CD4-positive, alpha-beta T cell treated with Interleukin-4 for 4 hours (primary cell): ENCODE data around the gene NACC1.

Experiments
- DNase-seq: peaks from one replicate; pipeline ENCODE4 v3.0.0-alpha.2; 2020

Gene NACC1

DNA sequence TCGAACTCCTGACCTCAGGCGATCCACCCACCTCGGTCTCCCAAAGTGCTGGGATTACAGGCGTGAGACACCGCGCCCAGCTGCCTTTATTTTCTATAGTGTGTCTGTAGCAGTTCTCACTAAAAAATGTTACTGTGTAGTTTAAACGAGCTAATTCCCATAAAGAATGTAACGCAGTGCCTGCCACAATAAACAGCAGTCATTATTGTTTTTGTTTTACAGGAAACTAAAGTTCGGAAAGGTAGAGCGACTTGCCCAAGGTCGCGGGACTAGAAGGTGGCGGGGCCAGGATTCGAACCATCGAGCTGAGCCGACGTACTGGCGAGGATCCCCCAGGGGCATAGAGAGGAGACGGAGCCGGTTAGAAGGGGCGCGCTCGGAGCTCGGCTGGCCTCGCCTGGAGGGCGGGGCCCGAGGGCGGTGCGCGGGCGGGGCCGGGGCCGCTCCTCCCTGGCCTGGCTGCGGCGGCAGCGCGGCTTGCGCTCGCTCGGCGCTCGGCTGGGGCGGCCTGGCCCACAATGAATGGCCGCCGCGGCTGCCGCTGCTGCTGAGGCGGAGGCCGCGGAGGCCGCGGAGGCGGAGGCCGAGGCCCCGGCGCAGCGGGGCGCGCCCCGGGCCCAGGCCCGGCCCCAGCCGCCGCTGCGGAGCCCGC is at the start of gene NACC1:
Gene NACC1, plus strand, starts transcription at position 493 of the 652 bp plus-strand sequence. CDS start 16,944 bp downstream, outside the sequence.
- peak; percentile 89 for DNase-seq

DNA sequence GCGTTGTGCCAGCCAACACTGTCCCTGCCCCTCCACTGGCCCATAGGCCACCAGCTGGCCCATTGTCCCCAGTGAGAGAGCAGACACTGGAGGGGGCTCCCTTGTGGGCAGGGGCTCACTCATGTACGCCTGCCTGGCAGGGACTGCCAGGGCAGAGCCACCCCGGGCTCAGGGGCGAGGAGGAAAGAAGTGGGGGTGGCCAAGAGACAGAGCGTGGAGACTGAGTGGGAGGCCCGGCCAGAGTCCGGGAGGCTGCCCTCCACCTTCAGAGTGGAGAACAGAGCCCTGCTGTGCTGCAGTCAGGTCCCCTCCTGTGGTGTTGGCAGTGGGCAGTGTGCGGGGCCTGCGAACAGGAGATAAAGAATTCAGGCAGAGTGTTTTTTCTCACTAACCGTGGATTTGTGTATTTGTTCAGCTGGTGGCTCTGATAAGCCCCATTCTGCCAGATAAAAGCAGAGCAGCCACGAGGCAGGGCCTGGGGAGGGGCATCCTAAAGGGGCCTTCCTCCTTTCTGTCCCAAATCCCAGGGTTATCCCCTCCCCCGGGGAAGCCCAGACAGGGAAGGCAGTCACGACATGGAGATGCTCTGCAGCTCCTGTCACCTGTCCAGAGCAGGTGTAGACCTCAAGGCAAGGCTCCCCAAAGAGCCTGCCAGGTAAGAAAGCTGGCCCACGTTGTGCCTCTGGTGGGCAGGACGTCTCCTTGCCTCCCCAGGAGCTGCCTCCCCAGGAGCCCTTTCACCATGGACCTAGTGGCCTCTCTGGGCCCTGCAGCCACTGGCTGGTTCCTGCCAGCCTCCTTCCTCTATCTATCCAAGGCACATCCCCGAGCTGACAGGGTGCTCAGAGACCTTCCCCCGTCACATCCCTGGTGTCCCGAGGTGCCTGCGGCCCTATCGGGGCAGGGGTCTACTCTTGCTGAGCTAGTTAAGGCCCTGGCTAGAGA is 48.4 kb upstream of the NACC1 start:
- DNase-seq = no peak

DNA sequence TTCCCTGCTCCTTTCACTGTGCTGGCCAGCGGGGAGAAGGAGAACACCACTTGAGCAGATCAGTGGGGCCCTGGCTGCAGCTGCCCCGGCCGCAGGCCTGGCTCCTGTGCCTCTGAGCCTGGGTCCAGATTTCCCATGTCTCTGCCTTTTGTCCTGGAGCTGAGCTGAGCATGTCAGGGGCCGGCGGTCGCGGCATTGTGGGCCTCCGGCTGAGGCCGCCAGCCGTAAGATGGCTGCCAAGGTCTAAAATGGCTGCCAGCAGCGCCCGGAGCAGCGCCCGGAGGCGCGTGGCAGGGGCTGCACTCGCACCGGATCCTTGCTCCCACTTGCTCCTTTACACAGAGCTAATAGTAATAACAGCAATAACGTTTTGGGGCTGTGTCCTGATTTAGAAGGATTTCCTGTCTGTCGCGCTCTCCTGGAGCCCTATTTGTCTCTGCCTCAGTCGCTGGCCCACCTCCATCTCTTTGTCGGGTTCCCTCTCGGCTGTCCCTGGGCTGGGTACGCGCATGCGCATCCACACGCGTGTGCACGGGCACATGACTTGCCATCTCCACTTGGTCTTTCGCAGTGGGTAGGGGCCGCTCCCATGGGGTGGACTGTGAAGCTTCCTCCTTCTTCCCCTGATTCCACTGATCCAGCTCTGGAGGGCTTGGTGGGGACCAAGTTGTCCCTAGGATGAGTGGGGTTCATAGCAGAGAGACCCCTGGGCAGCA is 47.5 kb upstream of the NACC1 start:
- no peak for DNase-seq

DNA sequence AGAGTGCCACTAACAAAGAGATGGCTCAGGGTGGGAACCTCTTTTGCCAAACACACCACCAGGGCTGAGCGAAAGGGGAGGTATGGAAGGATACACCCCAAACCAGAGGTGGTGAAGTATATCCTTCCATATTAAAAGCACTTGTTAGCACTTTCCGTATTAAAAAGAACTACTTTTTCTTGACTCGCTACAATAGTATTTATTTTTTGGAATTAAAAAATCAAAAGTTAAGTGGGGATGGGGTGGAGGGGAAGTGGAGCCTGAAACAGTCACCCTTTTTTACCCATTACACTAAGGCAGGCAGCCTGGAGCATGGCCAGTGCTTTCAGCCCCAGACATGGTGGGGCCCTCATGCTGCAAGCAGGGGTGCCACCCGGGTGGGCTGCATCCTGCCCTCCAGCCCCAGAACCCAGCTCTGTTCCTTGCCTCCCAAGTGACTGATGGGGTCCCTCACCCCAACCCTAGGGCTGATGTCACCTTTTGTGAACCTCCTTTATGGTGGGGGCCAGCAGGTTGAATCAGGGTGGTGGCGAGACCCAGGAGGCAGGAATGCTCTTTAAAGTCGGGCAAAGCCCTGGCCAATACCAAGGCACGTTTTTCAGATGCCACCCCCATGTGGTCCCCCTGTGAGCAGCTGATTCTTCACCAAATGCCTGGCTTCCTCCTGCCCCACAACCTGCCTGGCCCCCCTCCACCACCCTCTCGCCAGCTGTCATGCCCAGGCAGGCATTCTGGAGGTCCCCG is 46.4 kb upstream of the NACC1 start:
- DNase-seq = no peak

DNA sequence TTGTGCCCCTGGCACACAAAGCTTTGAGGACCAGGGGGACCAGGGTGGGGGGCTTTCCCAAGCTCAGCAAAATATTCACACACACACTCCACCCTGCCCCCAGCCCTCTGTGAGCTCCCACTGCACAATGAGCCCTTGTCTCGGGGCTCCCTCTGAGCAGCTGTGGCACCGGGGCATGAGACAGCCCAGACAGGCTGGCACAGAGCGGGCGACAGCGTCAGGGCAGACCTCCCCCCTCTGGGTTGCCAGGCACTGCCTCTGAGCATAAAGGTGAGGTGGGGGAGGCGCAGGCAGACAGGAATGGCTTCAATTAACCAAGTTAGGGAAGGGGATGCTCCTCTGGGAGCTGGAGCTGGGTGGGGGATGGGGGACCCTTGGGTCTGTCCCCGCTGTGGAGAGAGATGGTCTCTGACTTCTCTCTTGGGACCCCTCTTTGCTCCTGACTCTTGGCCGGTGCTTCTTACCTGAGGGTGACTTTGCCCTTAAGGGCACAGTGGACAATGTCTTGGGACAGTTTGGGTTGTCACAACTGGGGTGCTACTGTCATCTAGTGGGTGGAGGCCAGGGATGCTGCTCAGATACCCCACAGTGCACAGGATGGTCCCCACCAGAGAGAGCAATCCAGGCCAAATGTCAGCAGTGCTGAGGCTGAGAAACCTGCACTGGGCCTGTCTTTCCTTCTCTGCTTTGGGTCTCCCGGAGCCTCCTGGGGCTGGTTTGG is 45.7 kb upstream of the NACC1 start:
- no peak for DNase-seq

- no peak for DNase-seq
Measured at GRCh38 chr19:13073263-13073662, 44.8 kb upstream of the NACC1 start.

DNA sequence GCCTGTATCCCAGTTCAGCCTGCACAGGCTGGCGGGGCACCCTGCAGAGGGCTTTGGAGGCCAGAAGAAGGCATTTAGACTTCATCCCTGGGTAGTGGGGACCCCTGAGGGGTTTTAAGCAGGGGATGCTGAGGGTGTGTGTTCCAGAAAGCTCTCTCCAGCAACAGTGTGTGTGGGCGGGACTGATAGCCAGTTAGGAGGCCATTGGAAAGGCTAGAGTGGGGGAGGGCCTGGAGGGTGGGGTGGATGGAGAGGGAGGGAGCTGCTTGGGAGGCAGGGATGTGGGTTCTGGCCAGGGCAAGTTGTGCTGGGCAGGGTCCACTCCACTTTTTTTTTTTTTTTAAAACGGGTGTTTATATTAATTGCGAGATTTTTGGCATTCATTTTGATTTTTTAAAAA is 43.7 kb upstream of the NACC1 start:
- no peak for DNase-seq

DNA sequence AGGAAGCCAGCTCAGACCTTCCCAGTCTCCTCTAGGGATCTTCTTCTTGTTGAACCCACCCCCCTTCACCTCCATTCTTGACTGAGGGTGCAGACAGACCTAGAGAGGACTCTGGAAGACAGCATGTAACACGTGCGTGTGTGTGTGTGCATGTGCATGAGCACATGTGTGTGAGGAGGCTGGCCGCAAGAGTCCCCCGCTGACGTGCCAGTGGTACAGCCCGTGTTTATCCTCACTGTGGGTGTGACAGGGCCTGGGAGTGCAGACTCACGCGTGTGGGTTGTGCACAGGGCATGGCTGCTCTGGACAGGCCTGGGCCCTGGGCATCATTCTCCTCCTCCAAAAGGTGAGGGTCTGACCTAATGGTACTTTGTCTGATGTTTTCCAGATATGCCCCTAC is 41.7 kb upstream of the NACC1 start:
- DNase-seq = no peak

DNA sequence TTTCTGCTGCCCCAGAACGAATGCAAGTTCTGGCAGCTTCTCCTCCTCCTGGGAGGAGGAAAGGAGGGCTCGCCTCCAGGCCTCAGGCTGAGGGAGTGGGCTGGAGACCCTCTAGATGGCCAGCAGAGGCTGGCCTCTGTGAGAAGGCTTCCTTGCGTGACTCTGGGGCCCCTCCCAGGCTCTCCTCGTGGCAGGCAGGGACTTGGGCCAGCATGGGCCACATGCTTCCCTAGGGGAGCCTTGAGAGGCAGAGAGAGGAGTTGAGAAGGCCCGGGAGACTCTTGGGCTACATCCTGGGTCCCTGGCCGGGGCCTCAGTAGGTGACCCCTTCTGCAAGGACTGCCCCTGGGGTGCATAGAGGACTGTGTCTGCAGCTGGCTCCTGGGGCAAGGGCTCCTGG is 41.3 kb upstream of the NACC1 start:
- DNase-seq = no peak

GRCh38 chr19:13077240-13077639 is 40.8 kb upstream of the NACC1 start:
- DNase-seq = no peak

DNA sequence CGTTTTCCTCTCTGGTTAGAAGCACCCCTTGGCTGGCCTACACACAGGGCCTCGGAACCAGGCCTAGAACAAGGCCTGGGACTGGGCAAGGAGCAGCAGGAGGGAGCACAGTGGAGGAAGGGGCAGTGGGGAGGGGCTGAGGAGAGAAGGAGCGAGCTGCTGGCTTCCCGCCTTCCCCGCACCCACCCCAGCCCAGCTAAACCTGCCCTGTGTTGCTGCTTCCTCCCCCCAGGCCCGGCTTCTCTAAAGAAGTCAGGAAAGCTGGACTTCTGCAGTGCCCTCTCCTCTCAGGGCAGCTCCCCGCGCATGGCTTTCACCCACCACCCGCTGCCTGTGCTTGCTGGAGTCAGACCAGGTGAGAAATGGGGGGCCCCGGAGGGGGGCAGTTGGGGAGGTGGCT is 39.7 kb upstream of the NACC1 start:
- DNase-seq = no peak

DNA sequence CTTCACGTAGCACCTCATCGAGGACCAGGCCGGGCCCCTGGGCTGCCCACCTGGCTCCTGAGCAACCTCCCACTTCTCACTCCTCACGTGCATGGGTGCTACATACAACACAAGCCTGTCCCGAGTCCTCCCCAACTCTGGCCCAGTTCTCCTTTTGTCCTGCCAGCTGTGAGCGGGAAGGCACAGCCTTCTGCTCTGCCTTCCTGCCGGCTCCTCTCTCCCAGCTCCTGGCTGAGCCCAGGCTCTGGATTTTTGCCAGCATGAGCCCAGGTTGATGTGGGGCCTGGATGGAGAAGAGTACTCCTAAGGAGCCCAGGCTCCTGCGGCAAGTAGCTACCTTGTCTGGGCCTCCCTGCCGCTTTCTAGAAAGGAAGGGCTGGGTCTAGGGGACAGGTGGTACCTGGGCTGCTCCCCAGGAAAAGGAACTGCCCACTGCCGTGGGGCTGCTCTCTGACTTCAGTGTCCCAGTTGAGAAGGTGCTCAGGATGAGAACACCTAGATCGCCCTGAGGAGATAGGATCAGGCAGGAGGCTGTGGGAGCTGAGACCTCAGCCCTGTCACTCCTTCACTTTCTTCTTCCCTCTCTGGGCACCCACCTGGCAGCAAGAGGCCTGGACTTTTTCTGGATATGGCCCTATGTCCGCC is 39.0 kb upstream of the NACC1 start:
- no peak for DNase-seq

DNA sequence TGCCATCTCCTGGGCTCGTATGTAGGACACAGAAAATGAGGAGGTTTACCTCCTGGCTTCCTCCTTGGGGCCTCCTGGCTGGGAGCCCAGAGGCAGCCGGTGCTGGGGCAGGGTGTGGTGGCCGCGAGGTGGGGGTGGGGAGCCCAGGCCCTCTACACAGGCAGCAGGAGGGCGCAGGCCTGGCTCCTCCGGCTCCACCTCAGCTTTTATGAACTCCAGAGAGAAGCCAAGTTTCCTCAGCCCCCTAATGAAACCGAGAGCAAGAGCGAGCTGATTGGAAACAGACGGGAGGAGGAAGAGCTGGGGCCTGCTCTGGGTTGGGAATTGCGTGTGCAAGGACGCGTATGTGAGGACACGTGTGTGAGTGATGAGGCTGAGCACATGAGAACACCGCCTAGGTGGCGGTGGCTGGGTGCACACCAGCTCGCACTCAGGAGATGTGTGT is 38.5 kb upstream of the NACC1 start:
- no peak for DNase-seq

DNA sequence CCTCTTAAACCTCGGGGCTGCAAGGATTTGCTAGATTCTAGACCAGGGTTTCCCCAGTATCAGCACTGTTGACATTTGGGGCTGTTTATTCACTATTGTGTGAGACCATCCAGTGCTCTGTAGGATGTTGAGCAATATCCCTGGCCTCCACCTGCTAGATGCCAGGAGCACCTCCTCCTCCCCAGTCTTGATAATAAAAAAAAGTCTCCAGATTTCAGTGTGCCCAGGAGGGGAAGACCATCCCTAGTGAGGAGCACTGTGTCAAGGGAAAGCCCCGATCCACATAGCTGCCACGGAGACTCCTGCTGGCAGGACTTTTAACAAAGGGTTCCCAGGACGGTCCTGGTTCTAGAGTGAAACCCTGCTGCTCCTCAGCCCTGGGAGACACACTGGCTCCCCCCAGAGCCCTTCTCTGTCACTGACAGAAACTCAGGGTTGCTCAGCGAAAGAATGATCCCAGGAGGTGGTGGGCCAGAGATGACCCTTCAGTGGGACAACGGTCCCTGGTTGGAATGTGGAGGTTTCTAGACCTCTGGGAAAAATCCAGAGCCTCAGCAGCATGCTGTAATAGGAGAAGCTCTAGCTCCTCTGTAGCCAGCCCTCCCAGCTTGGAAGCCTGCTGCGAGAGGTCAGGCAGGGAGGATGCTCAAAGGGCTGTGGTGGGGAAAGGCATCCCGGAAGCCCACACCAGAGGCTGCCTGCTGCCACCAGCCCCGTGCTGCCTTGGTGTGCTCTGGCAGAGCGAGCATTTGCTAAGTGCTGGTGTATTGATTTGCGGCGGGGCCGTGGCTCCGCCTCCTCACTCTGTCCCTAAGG is 35.7 kb upstream of the NACC1 start:
- no peak for DNase-seq

DNA sequence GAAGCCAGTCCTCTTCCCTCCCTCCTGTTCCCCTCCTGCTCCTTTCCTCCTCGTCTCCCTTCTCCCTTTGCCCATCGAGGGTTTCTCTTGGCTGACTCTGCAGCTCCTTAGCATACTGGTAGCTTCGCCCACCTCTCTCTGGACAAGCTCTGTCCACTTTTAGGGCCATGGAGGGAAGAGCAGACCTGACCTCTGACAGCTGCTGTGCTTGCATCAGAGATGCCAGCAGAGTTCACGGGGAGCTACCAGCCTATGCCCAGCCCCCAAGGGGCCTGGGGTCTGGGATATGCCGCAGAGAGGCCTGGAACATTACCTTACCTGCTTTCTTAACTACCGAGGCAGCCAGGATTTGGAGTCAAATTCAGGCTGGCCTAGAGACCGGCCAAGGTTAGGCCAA is 35.1 kb upstream of the NACC1 start:
- DNase-seq = no peak

DNA sequence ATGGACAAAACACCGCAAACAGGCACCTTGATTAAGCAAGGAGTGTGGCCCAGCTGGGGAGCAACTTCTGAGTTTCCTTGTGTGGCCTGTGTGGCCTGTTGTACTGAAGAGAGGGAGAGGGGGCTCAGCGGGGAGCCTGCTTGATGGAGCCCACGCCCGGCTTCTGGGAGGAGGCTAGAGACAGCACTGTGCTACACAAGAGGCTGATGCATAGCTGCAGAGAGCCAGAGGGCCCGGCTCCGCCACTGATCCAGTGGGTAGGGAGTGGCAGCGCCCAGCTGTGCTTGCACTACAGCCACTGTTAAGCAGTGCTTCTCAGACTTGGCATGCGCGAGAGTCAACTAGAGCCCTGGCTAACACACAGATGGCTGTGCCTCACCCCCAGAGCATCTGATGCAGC is 34.4 kb upstream of the NACC1 start:
- DNase-seq = no peak

GRCh38 chr19:13085666-13086065 is 32.4 kb upstream of the NACC1 start:
- no peak for DNase-seq

- DNase-seq = no peak
Measured at GRCh38 chr19:13086341-13086740, 31.7 kb upstream of the NACC1 start.

- DNase-seq = no peak
Measured at GRCh38 chr19:13087295-13087694, 30.8 kb upstream of the NACC1 start.

GRCh38 chr19:13087795-13088537 is 30.1 kb upstream of the NACC1 start:
- no peak for DNase-seq
